C1 segment of cervical spinal cord (tissue), 14 donors: ENCODE results near the gene FAM50A.
"Not testable (repeated sequence)": the region's sequence is repeated elsewhere in the genome, so short reads cannot be mapped to it uniquely, and the experiment has no call there.

ENCODE experiments used
- DNase-seq, 14 donors: peaks; one replicate each; lab custom pipeline; 2025; lab: John Stamatoyannopoulos, UW

Gene FAM50A, protein sequence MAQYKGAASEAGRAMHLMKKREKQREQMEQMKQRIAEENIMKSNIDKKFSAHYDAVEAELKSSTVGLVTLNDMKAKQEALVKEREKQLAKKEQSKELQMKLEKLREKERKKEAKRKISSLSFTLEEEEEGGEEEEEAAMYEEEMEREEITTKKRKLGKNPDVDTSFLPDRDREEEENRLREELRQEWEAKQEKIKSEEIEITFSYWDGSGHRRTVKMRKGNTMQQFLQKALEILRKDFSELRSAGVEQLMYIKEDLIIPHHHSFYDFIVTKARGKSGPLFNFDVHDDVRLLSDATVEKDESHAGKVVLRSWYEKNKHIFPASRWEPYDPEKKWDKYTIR

GRCh38 chrX:154443992-154444754 lies at the start of gene FAM50A:
FAM50A (plus strand) TSS chrX:154444141; CDS start chrX:154444236, 95 bp downstream.
- DNase-seq: peak in 11 of 14 donors; percentile 23 to 77 (median 57)

DNA sequence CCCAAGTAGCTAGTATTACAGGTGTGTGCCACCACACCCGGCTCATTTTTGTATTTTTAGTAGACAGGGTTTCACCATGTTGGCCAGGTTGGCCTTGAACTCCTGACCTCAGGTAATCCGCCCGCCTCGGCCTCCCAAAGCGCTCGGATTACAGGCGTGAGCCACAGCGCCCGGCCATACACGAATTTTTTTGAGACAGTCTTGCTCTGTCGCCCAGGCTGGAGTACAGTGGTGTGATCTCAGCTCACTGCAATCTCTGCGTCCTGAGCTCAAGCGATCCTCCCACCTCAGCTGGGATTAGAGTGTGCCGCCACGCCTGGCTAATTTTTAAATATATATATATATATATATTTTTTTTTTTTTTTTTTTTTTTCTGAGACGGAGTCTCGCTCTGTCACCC lies 47.6 kb upstream of the FAM50A start:
- DNase-seq: not testable (repeated sequence)

DNA sequence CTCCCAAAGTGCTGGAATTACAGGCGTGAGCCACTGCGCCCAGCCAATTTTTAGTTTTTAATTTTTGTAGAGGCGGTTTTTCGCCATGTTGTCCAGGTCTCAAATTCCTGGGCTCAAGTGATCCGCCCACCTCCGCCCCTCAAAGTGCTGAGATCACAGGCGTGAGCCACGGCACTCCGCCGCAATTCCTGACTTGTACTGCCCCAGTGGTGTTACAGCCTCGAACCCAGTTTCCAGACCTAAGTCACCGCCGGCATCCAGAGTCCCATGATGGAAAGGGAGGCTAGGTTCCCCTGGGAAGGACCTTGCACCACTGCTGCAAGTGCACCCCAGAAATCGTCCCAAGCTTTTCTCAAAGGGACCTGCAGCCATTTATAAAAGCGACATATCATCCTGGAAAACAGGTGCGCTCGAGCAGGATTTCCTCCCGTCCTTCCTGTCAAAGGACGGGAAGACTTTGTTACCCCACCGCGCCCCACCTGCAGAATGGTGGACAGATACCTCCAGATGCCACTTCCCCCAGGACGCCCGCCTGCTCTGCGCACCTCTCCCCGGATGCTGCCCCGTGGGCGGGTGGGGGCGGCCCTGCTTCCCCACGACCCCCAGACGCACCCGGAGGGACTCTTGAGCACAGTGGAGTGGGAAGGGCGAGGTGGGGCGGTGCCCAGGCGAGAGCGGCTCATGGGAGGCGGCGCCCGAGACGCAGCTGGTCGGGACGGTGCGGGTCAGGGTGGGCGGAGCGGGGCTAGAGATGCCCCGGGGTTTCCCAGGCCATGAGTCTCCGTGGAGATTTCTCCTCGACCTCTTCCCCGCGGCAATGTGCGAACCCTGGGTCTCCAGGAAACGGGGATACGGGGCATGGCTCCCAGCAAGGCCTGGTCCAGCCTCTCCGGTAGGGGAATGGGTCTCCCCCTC lies 46.7 kb upstream of the FAM50A start:
- peak in 7 of 14 donors; percentile 35 to 72 (median 58) for DNase-seq

DNA sequence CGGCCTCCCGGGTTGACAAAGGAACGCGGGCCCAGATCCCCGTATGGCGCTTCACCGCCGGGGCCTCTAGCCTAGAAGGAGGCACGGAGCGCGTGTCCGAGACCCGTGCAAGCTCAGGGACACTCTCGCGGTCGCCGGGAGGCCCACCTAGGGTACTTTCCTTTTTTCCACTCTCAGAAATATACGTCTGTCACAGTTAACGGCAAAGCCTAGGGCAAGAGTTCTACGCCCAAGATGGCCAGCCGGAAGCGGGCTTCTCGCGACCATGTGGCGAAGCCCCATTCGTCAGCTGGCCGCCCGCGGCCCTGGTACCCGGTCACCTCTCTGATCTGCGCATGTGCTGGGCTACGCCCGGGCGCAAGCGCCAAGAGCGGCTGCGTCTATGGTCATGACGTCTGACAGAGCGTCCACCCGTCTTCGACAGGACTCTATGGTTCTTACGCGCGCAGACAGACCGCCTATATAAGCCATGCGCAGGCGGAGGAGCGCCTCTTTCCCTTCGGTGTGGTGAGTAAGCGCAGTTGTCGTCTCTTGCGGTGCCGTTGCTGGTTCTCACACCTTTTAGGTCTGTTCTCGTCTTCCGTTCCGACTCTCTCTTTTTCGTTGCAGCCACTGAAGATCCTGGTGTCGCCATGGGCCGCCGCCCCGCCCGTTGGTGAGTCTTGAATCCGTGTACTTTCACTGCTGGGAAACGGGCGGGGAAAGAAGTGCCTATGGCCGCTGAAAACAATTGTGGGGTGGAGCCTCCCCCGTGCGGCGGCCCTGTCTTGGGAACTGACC lies 45.9 kb upstream of the FAM50A start, which contains the start of gene RPL10:
RPL10 (plus strand) TSS at position 490 of the 780 bp plus-strand sequence; CDS start at position 633, 143 bp downstream.
- peak in 13 of 14 donors; percentile 63 to 94 (median 85) for DNase-seq

GRCh38 chrX:154398668-154399526 lies 45.0 kb upstream of the FAM50A start:
- peak in 11 of 14 donors; percentile 14 to 77 (median 59) for DNase-seq

- DNase-seq: no peak
These were observed 44.2 kb upstream of the FAM50A start for GRCh38 chrX:154399527-154400368.

DNA sequence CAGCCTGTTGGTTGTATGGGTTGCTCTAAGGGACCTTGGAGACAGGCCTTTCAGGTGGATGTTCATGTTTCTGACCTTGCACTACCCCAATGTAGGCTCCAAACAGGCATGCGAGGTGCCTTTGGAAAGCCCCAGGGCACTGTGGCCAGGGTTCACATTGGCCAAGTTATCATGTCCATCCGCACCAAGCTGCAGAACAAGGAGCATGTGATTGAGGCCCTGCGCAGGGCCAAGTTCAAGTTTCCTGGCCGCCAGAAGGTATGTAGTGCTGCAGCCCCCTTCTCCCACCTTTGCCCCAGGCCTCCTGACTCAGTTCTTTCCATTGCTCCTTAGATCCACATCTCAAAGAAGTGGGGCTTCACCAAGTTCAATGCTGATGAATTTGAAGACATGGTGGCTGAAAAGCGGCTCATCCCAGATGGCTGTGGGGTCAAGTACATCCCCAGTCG lies 43.5 kb upstream of the FAM50A start:
- DNase-seq: not testable (repeated sequence)

- no peak for DNase-seq
These were observed 42.7 kb upstream of the FAM50A start for GRCh38 chrX:154401045-154401799.

- DNase-seq: no peak
These were observed 41.9 kb upstream of the FAM50A start for GRCh38 chrX:154401918-154402621.

DNA sequence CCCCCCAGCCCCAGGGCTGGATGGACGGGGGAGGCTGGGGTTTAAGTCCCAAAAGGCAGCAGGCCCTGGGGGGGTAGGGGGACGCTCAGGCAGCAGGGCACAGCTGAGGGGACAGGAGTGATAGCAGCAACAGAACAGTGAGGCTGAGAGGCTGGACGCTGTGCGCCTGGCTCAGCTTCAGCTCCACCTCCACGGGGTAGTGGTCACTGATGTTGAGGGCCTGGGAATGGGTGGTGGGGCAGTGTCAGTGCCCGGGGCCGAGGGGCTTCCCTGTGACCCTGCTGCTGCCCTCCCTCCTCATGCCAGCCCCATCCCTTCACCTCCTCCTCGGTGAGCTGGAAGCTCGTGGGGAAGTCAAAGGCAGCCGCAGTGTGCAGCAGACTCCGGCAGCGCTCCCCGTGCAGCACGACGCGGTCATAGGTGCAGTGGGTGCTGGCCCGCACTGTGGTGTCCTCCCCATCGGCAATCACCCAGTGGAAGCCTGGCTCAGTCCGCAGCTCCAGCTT lies 41.3 kb upstream of the FAM50A start:
- DNase-seq: no peak

DNA sequence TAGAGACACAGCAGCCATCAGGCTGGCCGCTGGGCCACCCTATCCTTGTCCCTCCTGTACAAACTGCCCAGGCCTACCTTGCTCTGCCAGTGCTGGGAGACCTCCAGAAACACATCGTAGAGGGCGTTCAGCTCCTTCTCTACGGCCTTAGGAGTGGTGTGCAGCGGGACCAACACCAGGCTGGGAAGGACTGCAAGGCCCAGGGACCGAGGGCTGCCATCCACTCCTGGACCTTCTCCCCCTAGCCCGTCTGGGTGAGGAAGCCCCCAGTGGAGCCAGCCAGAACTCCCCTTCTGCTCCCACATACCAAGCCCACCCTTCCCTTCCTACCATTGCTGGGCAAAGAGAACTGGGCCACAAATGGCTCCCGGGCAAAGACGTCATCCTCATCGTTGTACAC lies 40.7 kb upstream of the FAM50A start:
- no peak for DNase-seq

DNA sequence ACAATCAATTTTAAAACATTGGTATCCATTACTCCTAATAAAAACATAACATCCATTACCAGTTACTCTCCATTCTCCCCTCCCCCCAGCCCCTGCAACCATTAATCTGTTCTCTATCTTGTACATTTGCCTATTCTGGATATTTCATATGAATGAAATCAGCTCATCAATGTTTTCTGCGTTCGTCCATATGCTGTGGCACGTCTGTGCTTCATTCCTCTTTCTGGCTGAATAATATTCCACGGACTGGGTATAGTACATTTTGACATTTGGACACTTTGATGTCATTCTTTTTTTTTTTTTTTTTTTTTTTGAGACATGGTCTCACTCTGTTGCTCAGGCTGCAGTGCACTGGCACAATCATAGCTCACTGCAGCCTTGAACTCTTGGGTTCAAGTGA lies 40.1 kb upstream of the FAM50A start:
- DNase-seq: no peak

GRCh38 chrX:154404625-154405192 lies 39.2 kb upstream of the FAM50A start:
- DNase-seq: no peak

- DNase-seq: no peak
These were observed 35.2 kb upstream of the FAM50A start for GRCh38 chrX:154408659-154409221.

DNA sequence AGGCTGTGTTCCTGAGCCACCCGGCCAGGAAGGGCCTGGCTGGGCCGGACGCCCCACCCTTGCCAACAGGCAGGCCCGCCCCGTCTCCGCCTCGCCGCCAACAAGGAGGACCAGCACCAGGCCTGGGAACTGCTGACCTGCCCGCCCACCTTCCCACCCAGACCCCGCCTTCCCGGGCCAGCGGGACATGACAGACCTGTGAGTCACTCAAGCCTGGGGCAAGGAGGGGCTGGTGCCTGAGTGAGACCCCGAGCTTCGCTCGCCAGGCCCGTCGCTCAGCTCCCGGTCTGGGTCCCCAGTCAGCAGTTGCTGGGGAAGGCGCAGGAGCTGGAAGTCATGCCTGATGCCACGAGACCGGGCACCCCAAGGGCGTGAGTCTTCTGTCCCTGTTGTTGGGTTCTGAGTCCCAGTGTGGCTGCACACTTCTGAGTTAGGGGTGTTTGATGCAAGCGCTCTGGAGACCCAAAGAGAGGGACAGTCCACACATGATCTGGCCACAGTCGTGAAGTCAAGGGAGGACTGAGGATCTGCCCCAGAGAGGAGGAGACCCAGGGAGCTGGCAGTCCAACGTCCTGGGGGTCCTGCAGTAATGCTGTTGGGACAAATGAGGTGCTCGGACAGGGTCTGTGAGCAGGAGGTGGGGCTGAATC lies 34.6 kb upstream of the FAM50A start, which contains the start of gene DNASE1L1:
DNASE1L1 (minus strand) TSS at position 33 of the 650 bp plus-strand sequence. CDS start 3,686 bp downstream, outside the sequence.
- peak in 4 of 14 donors; percentile 10 to 42 (median 26) for DNase-seq

DNA sequence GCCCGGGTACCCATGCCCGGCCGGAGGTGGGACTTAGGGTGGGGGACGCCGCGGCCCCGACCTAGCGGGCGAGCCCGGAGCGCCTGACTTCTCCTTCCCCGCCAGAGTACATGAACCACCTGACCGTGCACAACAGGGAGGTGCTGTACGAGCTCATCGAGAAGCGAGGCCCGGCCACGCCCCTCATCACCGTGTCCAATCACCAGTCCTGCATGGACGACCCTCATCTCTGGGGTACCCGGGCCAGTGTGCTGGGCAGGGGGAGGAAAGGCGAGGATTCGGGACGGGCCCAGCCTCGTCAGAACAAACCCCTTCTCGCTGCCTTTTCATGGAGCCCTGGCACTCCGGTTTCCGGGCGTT lies 32.0 kb upstream of the FAM50A start:
- peak in 7 of 14 donors; percentile 10 to 47 (median 38) for DNase-seq
